ENCODE results near the gene ZNF778. TPM values are rescaled to one million over a fixed set of nuclear protein-coding genes. Genes with fewer than 3 reads are reported as not detected.
A peak's percentile ranks its signal among the peaks of the same experiment; 100 is the strongest.

The ZNF778 gene
- total and polyA plus RNA-seq, 2 of the 13 experiments (the other 11 are each of a cell fraction or from before 2014, with no cell fraction given) = 3.8 to 7.2 TPM

- TF ChIP-seq ZNF589 (CRISPR knock-in tag; conservative IDR thresholded peaks at IDR 0.05) = 0 out of 2 replicates have a peak, but pooled peaks have one; percentile 26
- no peak for TF ChIP-seq PHF21A (CRISPR knock-in tag; IDR thresholded peaks at IDR 0.05)
- TF ChIP-seq AGO2 (optimal IDR thresholded peaks at IDR 0.05; ENCODE audit: low read depth, low read length) = peak; percentile 75
- TF ChIP-seq, protein P1, sequence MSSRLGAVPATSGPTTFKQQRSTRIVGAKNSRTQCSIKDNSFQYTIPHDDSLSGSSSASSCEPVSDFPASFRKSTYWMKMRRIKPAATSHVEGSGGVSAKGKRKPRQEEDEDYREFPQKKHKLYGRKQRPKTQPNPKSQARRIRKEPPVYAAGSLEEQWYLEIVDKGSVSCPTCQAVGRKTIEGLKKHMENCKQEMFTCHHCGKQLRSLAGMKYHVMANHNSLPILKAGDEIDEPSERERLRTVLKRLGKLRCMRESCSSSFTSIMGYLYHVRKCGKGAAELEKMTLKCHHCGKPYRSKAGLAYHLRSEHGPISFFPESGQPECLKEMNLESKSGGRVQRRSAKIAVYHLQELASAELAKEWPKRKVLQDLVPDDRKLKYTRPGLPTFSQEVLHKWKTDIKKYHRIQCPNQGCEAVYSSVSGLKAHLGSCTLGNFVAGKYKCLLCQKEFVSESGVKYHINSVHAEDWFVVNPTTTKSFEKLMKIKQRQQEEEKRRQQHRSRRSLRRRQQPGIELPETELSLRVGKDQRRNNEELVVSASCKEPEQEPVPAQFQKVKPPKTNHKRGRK (CRISPR knock-in tag; IDR thresholded peaks at IDR 0.05) = no peak
- no peak for TF ChIP-seq PTBP1 (IDR thresholded peaks at IDR 0.05; ENCODE audit: low read depth, low read length, poor library complexity, severe bottlenecking)
- TF ChIP-seq FOXO4 (CRISPR knock-in tag; conservative IDR thresholded peaks at IDR 0.05) = no peak
- 0 out of 2 replicates have a peak, but pooled peaks have one; percentile 5 for TF ChIP-seq RAD21 (CRISPR knock-in tag; IDR thresholded peaks at IDR 0.05)
- 0 out of 2 replicates have a peak, but pooled peaks have one; percentile 5 for TF ChIP-seq DR1 (CRISPR knock-in tag; IDR thresholded peaks at IDR 0.05)
- TF ChIP-seq LCORL (IDR thresholded peaks at IDR 0.05) = no peak
- no peak for TF ChIP-seq LCORL (CRISPR knock-in tag; IDR thresholded peaks at IDR 0.05)
- TF ChIP-seq CAMTA2 (CRISPR knock-in tag; IDR thresholded peaks at IDR 0.05; ENCODE audit: borderline replicate concordance) = 0 out of 2 replicates have a peak, but pooled peaks have one; percentile 25
- TF ChIP-seq JDP2 (CRISPR knock-in tag; IDR thresholded peaks at IDR 0.05; ENCODE audit: borderline replicate concordance) = no peak
- TF ChIP-seq SMAD3 (CRISPR knock-in tag; IDR thresholded peaks at IDR 0.05) = no peak
- no peak for TF ChIP-seq SNRNP70 (IDR thresholded peaks at IDR 0.05; ENCODE audit: low read depth, low read length)
- no peak for TF ChIP-seq ZNF761 (CRISPR knock-in tag; conservative IDR thresholded peaks at IDR 0.05)
These were observed 18.0 kb upstream of the ZNF778 start (continued) for GRCh38 chr16:89199241-89200123.

Data from HepG2 (cell line).